ENCODE measurements around the gene ZNF497.
A peak's percentile ranks its signal among the peaks of the same experiment; 100 is the strongest.

DNA sequence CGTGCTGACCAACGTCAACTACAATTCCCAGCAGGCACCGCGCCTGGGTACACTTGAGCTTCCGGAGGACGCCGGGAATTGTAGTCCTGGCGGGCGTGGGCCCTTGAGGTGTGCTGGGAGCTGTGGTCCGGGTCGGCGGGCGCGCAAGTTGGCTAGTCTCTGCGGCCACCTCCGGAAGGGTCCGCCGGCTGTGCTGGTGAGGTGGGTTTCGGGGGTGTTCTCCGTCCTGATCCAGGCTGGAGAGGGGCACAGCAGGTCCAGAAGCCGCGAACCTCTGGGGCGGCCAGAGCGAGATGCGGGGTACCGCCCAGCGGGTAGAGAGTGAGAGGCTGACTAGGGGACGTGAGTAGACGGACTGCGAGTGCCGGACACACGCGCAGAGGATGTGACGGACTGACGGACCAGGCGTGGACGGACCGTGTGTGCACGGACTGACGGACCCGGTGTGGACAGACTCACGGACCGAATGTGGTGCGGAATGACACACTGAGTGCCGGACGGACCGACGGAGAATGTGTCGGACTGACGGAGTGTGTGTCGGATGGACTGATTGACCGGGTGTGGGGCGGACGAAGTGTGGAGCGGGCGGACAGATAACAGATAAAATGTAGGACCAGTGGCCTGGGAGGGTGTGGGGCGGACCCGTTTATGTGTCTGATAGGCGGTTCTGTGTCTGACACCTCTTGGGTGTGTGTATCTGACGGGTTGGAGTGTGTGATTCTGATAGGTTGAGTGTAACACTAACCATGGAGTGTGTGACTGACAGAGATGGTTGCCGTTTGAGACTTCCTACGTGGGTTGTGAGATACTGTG, 35.4 kb downstream of the ZNF497 start, which contains the start of gene ZSCAN22:
- TF ChIP-seq EP300 (IDR thresholded peaks at IDR 0.05; ENCODE audit: borderline replicate concordance) (peak; percentile 38; the same call in 1 of the 2 replicates), YY1 (IDR thresholded peaks at IDR 0.05; ENCODE audit: low read depth) (peak; percentile 80), EGR1 (IDR thresholded peaks at IDR 0.05) (0 out of 2 replicates have a peak, but pooled peaks have one; percentile 11), NFIC (IDR thresholded peaks at IDR 0.05) (peak; percentile 38; the same call in 1 of the 2 replicates)
- TF ChIP-seq, protein P1, sequence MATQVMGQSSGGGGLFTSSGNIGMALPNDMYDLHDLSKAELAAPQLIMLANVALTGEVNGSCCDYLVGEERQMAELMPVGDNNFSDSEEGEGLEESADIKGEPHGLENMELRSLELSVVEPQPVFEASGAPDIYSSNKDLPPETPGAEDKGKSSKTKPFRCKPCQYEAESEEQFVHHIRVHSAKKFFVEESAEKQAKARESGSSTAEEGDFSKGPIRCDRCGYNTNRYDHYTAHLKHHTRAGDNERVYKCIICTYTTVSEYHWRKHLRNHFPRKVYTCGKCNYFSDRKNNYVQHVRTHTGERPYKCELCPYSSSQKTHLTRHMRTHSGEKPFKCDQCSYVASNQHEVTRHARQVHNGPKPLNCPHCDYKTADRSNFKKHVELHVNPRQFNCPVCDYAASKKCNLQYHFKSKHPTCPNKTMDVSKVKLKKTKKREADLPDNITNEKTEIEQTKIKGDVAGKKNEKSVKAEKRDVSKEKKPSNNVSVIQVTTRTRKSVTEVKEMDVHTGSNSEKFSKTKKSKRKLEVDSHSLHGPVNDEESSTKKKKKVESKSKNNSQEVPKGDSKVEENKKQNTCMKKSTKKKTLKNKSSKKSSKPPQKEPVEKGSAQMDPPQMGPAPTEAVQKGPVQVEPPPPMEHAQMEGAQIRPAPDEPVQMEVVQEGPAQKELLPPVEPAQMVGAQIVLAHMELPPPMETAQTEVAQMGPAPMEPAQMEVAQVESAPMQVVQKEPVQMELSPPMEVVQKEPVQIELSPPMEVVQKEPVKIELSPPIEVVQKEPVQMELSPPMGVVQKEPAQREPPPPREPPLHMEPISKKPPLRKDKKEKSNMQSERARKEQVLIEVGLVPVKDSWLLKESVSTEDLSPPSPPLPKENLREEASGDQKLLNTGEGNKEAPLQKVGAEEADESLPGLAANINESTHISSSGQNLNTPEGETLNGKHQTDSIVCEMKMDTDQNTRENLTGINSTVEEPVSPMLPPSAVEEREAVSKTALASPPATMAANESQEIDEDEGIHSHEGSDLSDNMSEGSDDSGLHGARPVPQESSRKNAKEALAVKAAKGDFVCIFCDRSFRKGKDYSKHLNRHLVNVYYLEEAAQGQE (IDR thresholded peaks at IDR 0.05; ENCODE audit: low read depth), result no peak

All from Ishikawa (cell line).